GM12872 (cell line): ENCODE measurements around the gene THRB.

ENCODE experiments used
- CTCF ChIP-seq: IDR thresholded peaks from 3 replicates; pipeline ENCODE4 v1.5.1; 2011; ENCODE audit warnings: low read depth, mild to moderate bottlenecking, low read length, moderate library complexity; ENCODE audit not compliant: insufficient read depth

THRB gene

GRCh38 chr3:24494618-24495325, at the start of gene THRB:
THRB (minus strand) TSS chr3:24494850.
- TF ChIP-seq CTCF = no peak

DNA sequence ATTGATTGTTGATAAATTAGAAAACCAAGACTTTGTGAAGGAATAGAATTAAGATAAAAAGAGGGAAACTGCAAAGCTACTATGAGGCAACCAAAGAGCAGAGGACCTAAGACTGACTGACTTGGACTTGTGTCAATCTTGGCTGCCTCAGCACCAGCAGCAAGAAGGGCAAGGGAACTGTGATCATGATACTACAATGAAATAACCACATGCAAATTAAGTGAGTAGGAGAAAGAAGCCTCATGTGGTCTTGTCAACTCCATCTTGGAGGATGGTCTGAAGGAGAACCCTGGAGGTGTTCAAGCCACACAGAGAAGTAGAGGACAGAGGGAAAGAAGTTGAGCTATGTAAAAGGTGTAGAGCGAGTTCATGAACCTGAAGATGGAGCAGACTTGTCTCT, 47.3 kb upstream of the THRB start:
- TF ChIP-seq CTCF = no peak

GRCh38 chr3:24540821-24541220, 46.2 kb upstream of the THRB start:
- no peak for TF ChIP-seq CTCF

GRCh38 chr3:24539699-24540098, 45.0 kb upstream of the THRB start:
- no peak for TF ChIP-seq CTCF

DNA sequence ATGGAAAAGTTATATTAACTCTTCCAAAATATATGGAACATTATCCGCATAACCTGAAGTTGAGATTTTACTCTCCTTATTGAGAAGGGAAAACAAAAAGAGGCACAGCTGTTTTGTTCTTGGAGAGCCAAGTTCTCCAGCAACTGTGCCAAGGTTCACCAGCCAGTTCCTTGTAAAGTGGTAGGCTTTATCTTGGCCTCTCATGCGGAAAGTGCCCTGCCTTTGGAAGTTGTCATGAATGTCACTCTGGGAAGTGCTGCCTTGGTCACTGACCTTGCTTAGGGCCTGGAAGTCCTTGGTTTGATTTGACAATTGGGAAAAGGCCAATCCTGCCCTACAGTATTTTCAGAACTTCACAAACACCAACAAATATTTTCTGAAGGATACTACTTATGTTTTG, 44.2 kb upstream of the THRB start:
- no peak for TF ChIP-seq CTCF

GRCh38 chr3:24533561-24534193, 39.0 kb upstream of the THRB start:
- no peak for TF ChIP-seq CTCF

DNA sequence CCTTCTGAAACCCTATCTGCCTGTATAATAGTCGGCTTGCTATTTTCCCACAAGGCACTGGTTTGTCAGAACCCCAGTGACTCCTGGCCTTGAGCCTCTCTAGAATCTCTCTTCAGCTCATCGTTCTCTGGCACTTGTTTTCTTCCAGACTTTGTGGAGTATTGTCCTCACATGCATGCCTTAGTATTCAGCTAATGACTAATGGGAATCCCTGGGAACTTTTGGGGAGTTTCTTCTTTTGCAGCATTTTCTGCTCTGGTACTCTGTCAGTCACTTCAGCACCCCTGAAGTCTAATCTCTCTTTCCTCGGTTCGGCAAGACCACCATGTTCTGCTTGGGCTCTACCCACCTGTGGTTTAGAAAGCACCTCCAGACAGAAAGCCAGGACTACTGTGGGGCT, 35.8 kb upstream of the THRB start:
- no peak for TF ChIP-seq CTCF
